Neural cell (in vitro differentiated cells): ENCODE results near the gene ARIH1. TPM values are rescaled to one million over a fixed set of nuclear protein-coding genes. Genes with fewer than 3 reads are reported as not detected.

Experiments
- H2AFZ ChIP-seq: fragments of 200-600, 300-800 bp; sonication (generic), shearing (Covaris generic); 2 replicates; pipeline ENCODE4 v1.6.0; 2014; ENCODE audit warnings: low read depth, mild to moderate bottlenecking, antibody characterized with exemption, low read length, moderate library complexity
- H3F3A ChIP-seq: fragments of 200-600 bp; shearing (Covaris generic); 2 replicates; pipeline ENCODE4 v1.6.1; 2016; ENCODE audit warnings: mild to moderate bottlenecking, moderate library complexity, mixed read lengths, antibody characterized with exemption, low read length; ENCODE audit not compliant: insufficient read depth, poor library complexity, severe bottlenecking
- H3K27ac ChIP-seq: fragments of 200-600, 300-800 bp; sonication (generic), shearing (Covaris generic); 2 replicates; pipeline ENCODE4 v1.5.1; 2014; ENCODE audit warnings: mild to moderate bottlenecking, low read length, moderate library complexity
- H3K27me3 ChIP-seq: fragments of 300-800, 200-600 bp; sonication (generic), shearing (Covaris generic); 2 replicates; pipeline ENCODE4 v1.6.0; 2014; ENCODE audit warnings: mild to moderate bottlenecking, low read depth, low read length, moderate library complexity; ENCODE audit not compliant: insufficient read depth
- H3K36me3 ChIP-seq: fragments of 300-800, 200-600 bp; sonication (generic), shearing (Covaris generic); 2 replicates; pipeline ENCODE4 v1.5.1; 2014; ENCODE audit warnings: mild to moderate bottlenecking, antibody characterized with exemption, low read length, moderate library complexity; ENCODE audit not compliant: insufficient read depth
- H3K4me2 ChIP-seq: fragments of 300-800, 200-600 bp; sonication (generic), shearing (Covaris generic); 2 replicates; pipeline ENCODE4 v1.6.0; 2014; ENCODE audit warnings: mild to moderate bottlenecking, low read length
- H3K4me3 ChIP-seq: fragments of 300-800, 200-600 bp; sonication (generic), shearing (Covaris generic); 2 replicates; pipeline ENCODE4 v1.5.1; 2014; ENCODE audit warnings: mild to moderate bottlenecking, low read length, moderate library complexity
- H3K79me2 ChIP-seq: fragments of 200-600 bp; shearing (Covaris generic); replicated peaks from 2 replicates; pipeline ENCODE4 v1.6.0; 2014; ENCODE audit warnings: mild to moderate bottlenecking, low read length, moderate library complexity; ENCODE audit not compliant: insufficient read depth
- H3K9ac ChIP-seq: fragments of 300-800, 200-600 bp; sonication (generic), shearing (Covaris generic); 2 replicates; pipeline ENCODE4 v1.6.1; 2016; ENCODE audit warnings: mild to moderate bottlenecking, low read length, mixed read lengths
- H3K9me2 ChIP-seq: fragments of 200-600 bp; shearing (Covaris generic); 2 replicates; pipeline ENCODE4 v1.6.1; 2016; ENCODE audit warnings: mild to moderate bottlenecking, low read length, mixed read lengths; ENCODE audit not compliant: insufficient read depth
- H3K9me3 ChIP-seq: fragments of 200-600, 300-800 bp; sonication (generic), shearing (Covaris generic); 2 replicates; pipeline ENCODE4 v1.6.1; 2016; ENCODE audit warnings: mild to moderate bottlenecking, mixed run types, low read length, moderate library complexity, mixed read lengths
- H4K20me1 ChIP-seq: fragments of 200-600 bp; shearing (Covaris generic); 2 replicates; pipeline ENCODE4 v1.6.1; 2016; ENCODE audit warnings: mild to moderate bottlenecking, mixed run types; ENCODE audit not compliant: insufficient read depth
- EP300 ChIP-seq: fragments of 450-650 bp; conservative IDR thresholded peaks from 2 replicates; pipeline ENCODE4 v1.6.1; 2014; ENCODE audit warnings: antibody characterized with exemption, mild to moderate bottlenecking, moderate library complexity; ENCODE audit not compliant: poor library complexity, severe bottlenecking
- EZH2 ChIP-seq: fragments of 200-600, 300-800 bp; shearing (Covaris generic), sonication (generic); IDR thresholded peaks from 2 replicates; pipeline ENCODE4 v1.6.1; 2014; ENCODE audit warnings: antibody characterized with exemption, low read length, borderline replicate concordance, mild to moderate bottlenecking; ENCODE audit not compliant: insufficient read depth, poor library complexity, severe bottlenecking
- MXI1 ChIP-seq: fragments of 450-650 bp; conservative IDR thresholded peaks from 2 replicates; pipeline ENCODE4 v1.6.1; 2014; ENCODE audit warnings: antibody characterized with exemption, mild to moderate bottlenecking; ENCODE audit not compliant: poor library complexity, severe bottlenecking
- POLR2AphosphoS5 ChIP-seq: IDR thresholded peaks from 2 replicates; pipeline ENCODE4 v1.6.1; 2012
- RAD21 ChIP-seq: fragments of 450-650 bp; conservative IDR thresholded peaks from 2 replicates; pipeline ENCODE4 v1.6.1; 2014; ENCODE audit warnings: antibody characterized with exemption, mild to moderate bottlenecking, moderate library complexity
- SMC3 ChIP-seq: fragments of 450-650 bp; conservative IDR thresholded peaks from 2 replicates; pipeline ENCODE4 v1.6.1; 2014; ENCODE audit warnings: antibody characterized with exemption, mild to moderate bottlenecking, moderate library complexity; ENCODE audit not compliant: poor library complexity
- TAF1 ChIP-seq: IDR thresholded peaks from 2 replicates; pipeline ENCODE4 v1.6.1; 2012; ENCODE audit warnings: low read depth
- polyA plus RNA-seq: library from polyadenylated mRNA; depleted of rRNA; stranded (reverse); fragments of >200 nt; gene quantifications from 2 replicates; pipeline ENCODE4 v1.2.3, GENCODE V29; 2014
- TF ChIP-seq, protein P1 (sequence below): fragments of 450-650 bp; IDR thresholded peaks from 2 replicates; pipeline ENCODE4 v1.5.1; 2014; ENCODE audit warnings: antibody characterized with exemption, mild to moderate bottlenecking, moderate library complexity; ENCODE audit not compliant: poor library complexity, severe bottlenecking
- TF ChIP-seq, protein P2 (sequence below): IDR thresholded peaks from 2 replicates; pipeline ENCODE4 v1.6.1; 2012; ENCODE audit warnings: borderline replicate concordance

ARIH1 gene
- polyA plus RNA-seq, 1 donor from 2014 or later, result 72.1 TPM

DNA sequence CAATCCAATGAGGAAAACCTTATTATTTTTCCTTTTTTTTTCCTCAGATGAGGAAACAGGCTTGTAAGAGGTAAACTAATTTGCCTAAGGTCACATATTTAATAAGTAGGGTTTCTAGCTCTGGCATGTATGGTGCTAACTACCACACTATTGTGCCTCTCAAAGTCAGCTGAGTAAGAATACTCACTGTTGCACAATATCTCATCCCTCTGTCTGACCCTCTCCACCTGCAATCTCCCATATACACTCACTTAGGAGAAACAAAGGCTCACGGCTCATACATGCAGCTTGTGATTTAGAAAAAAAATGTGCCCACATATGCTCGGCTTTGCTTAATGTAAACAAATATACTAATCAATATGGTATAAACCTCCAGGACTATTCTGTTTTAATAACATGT lies 10.4 kb upstream of the ARIH1 start:
- no peaks in the 10 kb centered on the region for H3K79me2 ChIP-seq
- no peaks in the 10 kb centered on the region for H4K20me1 ChIP-seq
- no peaks in the 10 kb centered on the region for H3K27me3 ChIP-seq
- H3K9ac ChIP-seq, result no peak overlapping the region
- no peak overlapping the region for H2AFZ ChIP-seq
- no peaks in the 10 kb centered on the region for H3F3A ChIP-seq
- H3K4me3 ChIP-seq, result no peak overlapping the region
- no peak overlapping the region for H3K27ac ChIP-seq
- no peaks in the 10 kb centered on the region for H3K36me3 ChIP-seq
- H3K9me2 ChIP-seq, result no peaks in the 10 kb centered on the region
- TF ChIP-seq TAF1, result no peak
- TF ChIP-seq EP300, result no peak
- TF ChIP-seq, protein P1, sequence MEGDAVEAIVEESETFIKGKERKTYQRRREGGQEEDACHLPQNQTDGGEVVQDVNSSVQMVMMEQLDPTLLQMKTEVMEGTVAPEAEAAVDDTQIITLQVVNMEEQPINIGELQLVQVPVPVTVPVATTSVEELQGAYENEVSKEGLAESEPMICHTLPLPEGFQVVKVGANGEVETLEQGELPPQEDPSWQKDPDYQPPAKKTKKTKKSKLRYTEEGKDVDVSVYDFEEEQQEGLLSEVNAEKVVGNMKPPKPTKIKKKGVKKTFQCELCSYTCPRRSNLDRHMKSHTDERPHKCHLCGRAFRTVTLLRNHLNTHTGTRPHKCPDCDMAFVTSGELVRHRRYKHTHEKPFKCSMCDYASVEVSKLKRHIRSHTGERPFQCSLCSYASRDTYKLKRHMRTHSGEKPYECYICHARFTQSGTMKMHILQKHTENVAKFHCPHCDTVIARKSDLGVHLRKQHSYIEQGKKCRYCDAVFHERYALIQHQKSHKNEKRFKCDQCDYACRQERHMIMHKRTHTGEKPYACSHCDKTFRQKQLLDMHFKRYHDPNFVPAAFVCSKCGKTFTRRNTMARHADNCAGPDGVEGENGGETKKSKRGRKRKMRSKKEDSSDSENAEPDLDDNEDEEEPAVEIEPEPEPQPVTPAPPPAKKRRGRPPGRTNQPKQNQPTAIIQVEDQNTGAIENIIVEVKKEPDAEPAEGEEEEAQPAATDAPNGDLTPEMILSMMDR, result no peak
- TF ChIP-seq RAD21, result no peak
- TF ChIP-seq SMC3, result no peak
- no peak for TF ChIP-seq MXI1
- TF ChIP-seq, protein P2, sequence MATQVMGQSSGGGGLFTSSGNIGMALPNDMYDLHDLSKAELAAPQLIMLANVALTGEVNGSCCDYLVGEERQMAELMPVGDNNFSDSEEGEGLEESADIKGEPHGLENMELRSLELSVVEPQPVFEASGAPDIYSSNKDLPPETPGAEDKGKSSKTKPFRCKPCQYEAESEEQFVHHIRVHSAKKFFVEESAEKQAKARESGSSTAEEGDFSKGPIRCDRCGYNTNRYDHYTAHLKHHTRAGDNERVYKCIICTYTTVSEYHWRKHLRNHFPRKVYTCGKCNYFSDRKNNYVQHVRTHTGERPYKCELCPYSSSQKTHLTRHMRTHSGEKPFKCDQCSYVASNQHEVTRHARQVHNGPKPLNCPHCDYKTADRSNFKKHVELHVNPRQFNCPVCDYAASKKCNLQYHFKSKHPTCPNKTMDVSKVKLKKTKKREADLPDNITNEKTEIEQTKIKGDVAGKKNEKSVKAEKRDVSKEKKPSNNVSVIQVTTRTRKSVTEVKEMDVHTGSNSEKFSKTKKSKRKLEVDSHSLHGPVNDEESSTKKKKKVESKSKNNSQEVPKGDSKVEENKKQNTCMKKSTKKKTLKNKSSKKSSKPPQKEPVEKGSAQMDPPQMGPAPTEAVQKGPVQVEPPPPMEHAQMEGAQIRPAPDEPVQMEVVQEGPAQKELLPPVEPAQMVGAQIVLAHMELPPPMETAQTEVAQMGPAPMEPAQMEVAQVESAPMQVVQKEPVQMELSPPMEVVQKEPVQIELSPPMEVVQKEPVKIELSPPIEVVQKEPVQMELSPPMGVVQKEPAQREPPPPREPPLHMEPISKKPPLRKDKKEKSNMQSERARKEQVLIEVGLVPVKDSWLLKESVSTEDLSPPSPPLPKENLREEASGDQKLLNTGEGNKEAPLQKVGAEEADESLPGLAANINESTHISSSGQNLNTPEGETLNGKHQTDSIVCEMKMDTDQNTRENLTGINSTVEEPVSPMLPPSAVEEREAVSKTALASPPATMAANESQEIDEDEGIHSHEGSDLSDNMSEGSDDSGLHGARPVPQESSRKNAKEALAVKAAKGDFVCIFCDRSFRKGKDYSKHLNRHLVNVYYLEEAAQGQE, result no peak
- no peaks in the 10 kb centered on the region for H3K9me3 ChIP-seq
- no peak overlapping the region for H3K4me2 ChIP-seq

DNA sequence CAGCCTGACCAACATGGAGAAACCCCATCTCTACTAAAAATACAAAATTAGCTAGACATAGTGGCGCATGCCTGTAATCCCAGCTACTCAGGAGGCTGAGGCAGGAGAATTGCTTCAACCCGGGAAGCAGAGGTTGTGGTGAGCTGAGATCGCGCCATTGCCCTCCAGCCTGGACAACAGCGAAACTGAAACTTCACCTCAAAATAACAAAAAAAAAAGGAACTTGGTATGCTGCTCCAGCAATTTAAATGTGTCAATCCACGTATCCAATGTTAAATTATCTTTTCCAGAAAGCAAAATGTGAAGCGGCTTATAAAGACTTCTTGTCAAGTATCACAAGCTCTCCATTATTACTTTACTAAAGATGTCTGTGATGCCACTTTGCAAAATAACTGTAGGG lies 9.9 kb upstream of the ARIH1 start:
- Histone ChIP-seq H3K9me3 (no peaks in the 10 kb centered on the region), H3K27ac (no peak overlapping the region), H3K9me2 (no peaks in the 10 kb centered on the region), H3K4me3 (no peak overlapping the region), H3K9ac (no peak overlapping the region), H3K27me3 (no peaks in the 10 kb centered on the region), H3K79me2 (no peaks in the 10 kb centered on the region), H3F3A (no peaks in the 10 kb centered on the region), H3K36me3 (no peaks in the 10 kb centered on the region), H3K4me2 (no peak overlapping the region), H4K20me1 (no peaks in the 10 kb centered on the region), H2AFZ (no peak overlapping the region)
- TF ChIP-seq RAD21 (no peak), EZH2 (no peak), TAF1 (no peak), POLR2AphosphoS5 (no peak), SMC3 (no peak), EP300 (no peak), MXI1 (no peak)
- TF ChIP-seq, protein P2, result no peak
- TF ChIP-seq, protein P1, result no peak
